ENCODE measurements around the gene EVC.
"Not testable (repeated sequence)": the region's sequence is repeated elsewhere in the genome, so short reads cannot be mapped to it uniquely, and the experiment has no call there.

The EVC gene

GRCh38 chr4:5709207-5709575 lies 1.8 kb upstream of the EVC start:
- FAIRE-seq = no peak

GRCh38 chr4:5710065-5710960 lies 688 bp upstream of the EVC start:
- no peak for FAIRE-seq

GRCh38 chr4:5711479-5712184 lies 631 bp downstream of the EVC start:
- no peak for FAIRE-seq

- no peak for FAIRE-seq
These were observed 1.5 kb downstream of the EVC start for GRCh38 chr4:5712517-5712916.

GRCh38 chr4:5712931-5713330 lies 1.9 kb downstream of the EVC start:
- FAIRE-seq = no peak

- no peak for FAIRE-seq
These were observed 2.9 kb downstream of the EVC start for GRCh38 chr4:5713861-5714260.

GRCh38 chr4:5715357-5715756 lies 4.4 kb downstream of the EVC start:
- no peak for FAIRE-seq

- no peak for FAIRE-seq
These were observed 5.4 kb downstream of the EVC start for GRCh38 chr4:5716391-5716790.

GRCh38 chr4:5717449-5718158 lies 6.6 kb downstream of the EVC start:
- FAIRE-seq = no peak

- FAIRE-seq = no peak
These were observed 7.4 kb downstream of the EVC start for GRCh38 chr4:5718411-5718810.

- FAIRE-seq = no peak
These were observed 8.5 kb downstream of the EVC start for GRCh38 chr4:5719350-5720055.

GRCh38 chr4:5720157-5720850 lies 9.3 kb downstream of the EVC start:
- FAIRE-seq = no peak

- FAIRE-seq = no peak
These were observed 10.0 kb downstream of the EVC start for GRCh38 chr4:5720980-5721379.

- no peak for FAIRE-seq
These were observed 10.9 kb downstream of the EVC start for GRCh38 chr4:5721923-5722322.

- no peak for FAIRE-seq
These were observed 11.3 kb downstream of the EVC start for GRCh38 chr4:5722328-5722727.

- no peak for FAIRE-seq
These were observed 13.4 kb downstream of the EVC start for GRCh38 chr4:5724377-5724776.

GRCh38 chr4:5728412-5728811 lies 17.4 kb downstream of the EVC start:
- not testable (repeated sequence) for FAIRE-seq

GRCh38 chr4:5730436-5730835 lies 19.4 kb downstream of the EVC start:
- FAIRE-seq = no peak

- no peak for FAIRE-seq
These were observed 20.3 kb downstream of the EVC start for GRCh38 chr4:5730993-5731990.

- FAIRE-seq = no peak
These were observed 21.2 kb downstream of the EVC start for GRCh38 chr4:5732158-5732557.

GRCh38 chr4:5734853-5735252 lies 23.9 kb downstream of the EVC start:
- no peak for FAIRE-seq
